Ishikawa (cell line): ENCODE data around the gene CREG2.

ENCODE experiments used
- CEBPB ChIP-seq: IDR thresholded peaks from 2 replicates; pipeline ENCODE4 v1.6.1; 2012
- EGR1 ChIP-seq: IDR thresholded peaks from 2 replicates; pipeline ENCODE4 v1.6.1; 2012
- EP300 ChIP-seq: IDR thresholded peaks from 2 replicates; pipeline ENCODE4 v1.6.1; 2012; ENCODE audit warnings: borderline replicate concordance
- FOXM1 ChIP-seq: IDR thresholded peaks from 2 replicates; pipeline ENCODE4 v1.6.1; 2012; ENCODE audit warnings: low read depth, borderline replicate concordance
- NFIC ChIP-seq: IDR thresholded peaks from 2 replicates; pipeline ENCODE4 v1.6.1; 2012
- RAD21 ChIP-seq: IDR thresholded peaks from 2 replicates; pipeline ENCODE4 v1.6.1; 2012; ENCODE audit warnings: low read depth
- TAF1 ChIP-seq: IDR thresholded peaks from 2 replicates; pipeline ENCODE4 v1.6.1; 2012; ENCODE audit warnings: low read depth, mild to moderate bottlenecking
- TCF12 ChIP-seq: IDR thresholded peaks from 2 replicates; pipeline ENCODE4 v1.6.1; 2012; ENCODE audit warnings: low read depth
- TEAD4 ChIP-seq: IDR thresholded peaks from 2 replicates; pipeline ENCODE4 v1.6.1; 2012
- YY1 ChIP-seq: IDR thresholded peaks from 2 replicates; pipeline ENCODE4 v1.6.1; 2012; ENCODE audit warnings: low read depth
- ZBTB7A ChIP-seq: IDR thresholded peaks from 2 replicates; pipeline ENCODE4 v1.6.1; 2012; ENCODE audit warnings: low read depth
- TF ChIP-seq, protein P1 (sequence below): IDR thresholded peaks from 2 replicates; pipeline ENCODE4 v1.6.1; 2012
- TF ChIP-seq, protein P2 (sequence below): IDR thresholded peaks from 2 replicates; pipeline ENCODE4 v1.6.1; 2012; ENCODE audit warnings: low read depth, mild to moderate bottlenecking
- TF ChIP-seq, protein P3 (sequence below): IDR thresholded peaks from 2 replicates; pipeline ENCODE4 v1.6.1; 2012

GRCh38 chr2:101409699-101410098 lies 22.4 kb upstream of the CREG2 start:
- TF ChIP-seq TEAD4 = no peak
- TF ChIP-seq, protein P1, sequence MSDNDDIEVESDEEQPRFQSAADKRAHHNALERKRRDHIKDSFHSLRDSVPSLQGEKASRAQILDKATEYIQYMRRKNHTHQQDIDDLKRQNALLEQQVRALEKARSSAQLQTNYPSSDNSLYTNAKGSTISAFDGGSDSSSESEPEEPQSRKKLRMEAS = no peak
- TF ChIP-seq, protein P2, sequence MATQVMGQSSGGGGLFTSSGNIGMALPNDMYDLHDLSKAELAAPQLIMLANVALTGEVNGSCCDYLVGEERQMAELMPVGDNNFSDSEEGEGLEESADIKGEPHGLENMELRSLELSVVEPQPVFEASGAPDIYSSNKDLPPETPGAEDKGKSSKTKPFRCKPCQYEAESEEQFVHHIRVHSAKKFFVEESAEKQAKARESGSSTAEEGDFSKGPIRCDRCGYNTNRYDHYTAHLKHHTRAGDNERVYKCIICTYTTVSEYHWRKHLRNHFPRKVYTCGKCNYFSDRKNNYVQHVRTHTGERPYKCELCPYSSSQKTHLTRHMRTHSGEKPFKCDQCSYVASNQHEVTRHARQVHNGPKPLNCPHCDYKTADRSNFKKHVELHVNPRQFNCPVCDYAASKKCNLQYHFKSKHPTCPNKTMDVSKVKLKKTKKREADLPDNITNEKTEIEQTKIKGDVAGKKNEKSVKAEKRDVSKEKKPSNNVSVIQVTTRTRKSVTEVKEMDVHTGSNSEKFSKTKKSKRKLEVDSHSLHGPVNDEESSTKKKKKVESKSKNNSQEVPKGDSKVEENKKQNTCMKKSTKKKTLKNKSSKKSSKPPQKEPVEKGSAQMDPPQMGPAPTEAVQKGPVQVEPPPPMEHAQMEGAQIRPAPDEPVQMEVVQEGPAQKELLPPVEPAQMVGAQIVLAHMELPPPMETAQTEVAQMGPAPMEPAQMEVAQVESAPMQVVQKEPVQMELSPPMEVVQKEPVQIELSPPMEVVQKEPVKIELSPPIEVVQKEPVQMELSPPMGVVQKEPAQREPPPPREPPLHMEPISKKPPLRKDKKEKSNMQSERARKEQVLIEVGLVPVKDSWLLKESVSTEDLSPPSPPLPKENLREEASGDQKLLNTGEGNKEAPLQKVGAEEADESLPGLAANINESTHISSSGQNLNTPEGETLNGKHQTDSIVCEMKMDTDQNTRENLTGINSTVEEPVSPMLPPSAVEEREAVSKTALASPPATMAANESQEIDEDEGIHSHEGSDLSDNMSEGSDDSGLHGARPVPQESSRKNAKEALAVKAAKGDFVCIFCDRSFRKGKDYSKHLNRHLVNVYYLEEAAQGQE = no peak
- TF ChIP-seq FOXM1 = no peak
- no peak for TF ChIP-seq ZBTB7A
- TF ChIP-seq TAF1 = no peak
- TF ChIP-seq NFIC = no peak
- TF ChIP-seq CEBPB = no peak
- TF ChIP-seq RAD21 = no peak
- no peak for TF ChIP-seq EP300
- TF ChIP-seq EGR1 = no peak
- no peak for TF ChIP-seq YY1
- TF ChIP-seq, protein P3, sequence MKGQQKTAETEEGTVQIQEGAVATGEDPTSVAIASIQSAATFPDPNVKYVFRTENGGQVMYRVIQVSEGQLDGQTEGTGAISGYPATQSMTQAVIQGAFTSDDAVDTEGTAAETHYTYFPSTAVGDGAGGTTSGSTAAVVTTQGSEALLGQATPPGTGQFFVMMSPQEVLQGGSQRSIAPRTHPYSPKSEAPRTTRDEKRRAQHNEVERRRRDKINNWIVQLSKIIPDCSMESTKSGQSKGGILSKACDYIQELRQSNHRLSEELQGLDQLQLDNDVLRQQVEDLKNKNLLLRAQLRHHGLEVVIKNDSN = no peak
- no peak for TF ChIP-seq TCF12
